Sigmoid colon (tissue), 7 donors: ENCODE data around the gene REV3L. TPM values are rescaled to one million over a fixed set of nuclear protein-coding genes. Genes with fewer than 3 reads are reported as not detected.
"Not testable (repeated sequence)": the region's sequence is repeated elsewhere in the genome, so short reads cannot be mapped to it uniquely, and the experiment has no call there.

Experiments
- DNase-seq: peaks from one replicate; pipeline ENCODE4 v3.0.0-alpha.2; 2019
- H3K27ac ChIP-seq, 4 donors: fragments of 200-600 bp; sonication (generic); one replicate each; pipeline ENCODE4 v1.5.1; 2016 to 2019; ENCODE audit warnings: mild to moderate bottlenecking in 1 of 4
- H3K27me3 ChIP-seq, 3 donors: fragments of 200-600 bp; sonication (generic); one replicate each; pipeline ENCODE4 v1.5.1; 2019; ENCODE audit warnings: mild to moderate bottlenecking in 1 of 3
- H3K36me3 ChIP-seq, 4 donors: fragments of 200-600 bp; sonication (generic); one replicate each; pipeline ENCODE4 v1.5.1; 2016 to 2019
- H3K4me1 ChIP-seq, 4 donors: fragments of 200-600 bp; sonication (generic); one replicate each; pipeline ENCODE4 v1.5.1; 2017 to 2019
- H3K4me3 ChIP-seq, 4 donors: fragments of 200-600 bp; sonication (generic); one replicate each; pipeline ENCODE4 v1.5.1; 2017 to 2019; ENCODE audit warnings: mild to moderate bottlenecking in 2 of 4, moderate library complexity in 1 of 4
- H3K9me3 ChIP-seq, 4 donors: fragments of 200-600 bp in 3 of 4; sonication (generic) in 3 of 4; one replicate each; pipeline versions ENCODE4 v1.5.1 to v1.6.1; 2013 to 2019
- EP300 ChIP-seq, 4 donors: sonication (generic); formaldehyde crosslinking; IDR thresholded peaks; one replicate each; pipeline ENCODE4 v1.6.1; 2017; ENCODE audit warnings: antibody characterized with exemption in 4 of 4
- POLR2A ChIP-seq, 2 donors: fragments of 450-650 bp; IDR thresholded peaks; one replicate each; pipeline ENCODE4 v1.6.1; 2016; ENCODE audit warnings: antibody characterized with exemption in 2 of 2, mild to moderate bottlenecking in 2 of 2, moderate library complexity in 2 of 2
- POLR2AphosphoS5 ChIP-seq, 4 donors: sonication (generic); formaldehyde crosslinking; IDR thresholded peaks; one replicate each; pipeline ENCODE4 v1.6.1; 2017; ENCODE audit warnings: antibody characterized with exemption in 4 of 4
- WGBS, 2 donors: extraction: QIAGEN DNeasy Blood & Tissue Kit; methylation state at CpG; one replicate each; pipeline ENCODE4 v1.1.7; 2013; 5-methylcytosine and 5-hydroxymethylcytosine counted together
- intact Hi-C: fragments of 100-400 bp; cut with DNase I; formaldehyde crosslinking; loops from one replicate; pipeline ENCODE4 v1.15.1; 2023
- polyA plus RNA-seq, 3 donors: library from polyadenylated mRNA; stranded (reverse); fragments of 200-250 nt; gene quantifications; one replicate each; pipeline ENCODE4 v1.2.3, GENCODE V29; 2013
- total RNA-seq, 4 donors: library from RNA; depleted of rRNA; stranded (reverse); fragments of >200 nt; gene quantifications; one replicate each; pipeline ENCODE4 v1.1.0, GENCODE V29; 2016
- TF ChIP-seq, protein P1 (sequence below), 4 experiments: fragments of 450-650 bp in 3 of 4; fragments of 200-600 bp in 1 of 4; IDR thresholded peaks; one replicate each; pipeline ENCODE4 v1.5.1; 2016 to 2019; ENCODE audit warnings: antibody characterized with exemption in 4 of 4, mild to moderate bottlenecking in 3 of 4, moderate library complexity in 2 of 4
- donor health status: healthy with polysubstance abuse.
- donor health status: Bipolar disorder and iron deficiency.
- donor health status: healthy.

Gene REV3L
- total and polyA plus RNA-seq, 7 donors = 3.0 to 122 (median 72.1) TPM

- WGBS, 2 donors = 90 to 94% methylated on average over 2 of the region's 2 CpGs
- no peak for DNase-seq
- Histone ChIP-seq H3K9me3 (no peaks in the 10 kb centered on the region), H3K27ac (no peak overlapping the region), H3K4me3 (no peak overlapping the region), H3K27me3 (no peaks in the 10 kb centered on the region), H3K36me3 (peaks cover 0 to 99% (median 19%) of the 10 kb centered on the region in 4 donors), H3K4me1 (no peaks in the 10 kb centered on the region)
- TF ChIP-seq, protein P1, sequence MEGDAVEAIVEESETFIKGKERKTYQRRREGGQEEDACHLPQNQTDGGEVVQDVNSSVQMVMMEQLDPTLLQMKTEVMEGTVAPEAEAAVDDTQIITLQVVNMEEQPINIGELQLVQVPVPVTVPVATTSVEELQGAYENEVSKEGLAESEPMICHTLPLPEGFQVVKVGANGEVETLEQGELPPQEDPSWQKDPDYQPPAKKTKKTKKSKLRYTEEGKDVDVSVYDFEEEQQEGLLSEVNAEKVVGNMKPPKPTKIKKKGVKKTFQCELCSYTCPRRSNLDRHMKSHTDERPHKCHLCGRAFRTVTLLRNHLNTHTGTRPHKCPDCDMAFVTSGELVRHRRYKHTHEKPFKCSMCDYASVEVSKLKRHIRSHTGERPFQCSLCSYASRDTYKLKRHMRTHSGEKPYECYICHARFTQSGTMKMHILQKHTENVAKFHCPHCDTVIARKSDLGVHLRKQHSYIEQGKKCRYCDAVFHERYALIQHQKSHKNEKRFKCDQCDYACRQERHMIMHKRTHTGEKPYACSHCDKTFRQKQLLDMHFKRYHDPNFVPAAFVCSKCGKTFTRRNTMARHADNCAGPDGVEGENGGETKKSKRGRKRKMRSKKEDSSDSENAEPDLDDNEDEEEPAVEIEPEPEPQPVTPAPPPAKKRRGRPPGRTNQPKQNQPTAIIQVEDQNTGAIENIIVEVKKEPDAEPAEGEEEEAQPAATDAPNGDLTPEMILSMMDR (IDR thresholded peaks at IDR 0.05) = no peak
- TF ChIP-seq POLR2AphosphoS5 (IDR thresholded peaks at IDR 0.05) (no peak), EP300 (IDR thresholded peaks at IDR 0.05) (no peak), POLR2A (IDR thresholded peaks at IDR 0.05) (no peak)
- intact Hi-C loops = no loop called here
These were observed 160.9 kb downstream of the REV3L start for GRCh38 chr6:111322145-111322544.

DNA sequence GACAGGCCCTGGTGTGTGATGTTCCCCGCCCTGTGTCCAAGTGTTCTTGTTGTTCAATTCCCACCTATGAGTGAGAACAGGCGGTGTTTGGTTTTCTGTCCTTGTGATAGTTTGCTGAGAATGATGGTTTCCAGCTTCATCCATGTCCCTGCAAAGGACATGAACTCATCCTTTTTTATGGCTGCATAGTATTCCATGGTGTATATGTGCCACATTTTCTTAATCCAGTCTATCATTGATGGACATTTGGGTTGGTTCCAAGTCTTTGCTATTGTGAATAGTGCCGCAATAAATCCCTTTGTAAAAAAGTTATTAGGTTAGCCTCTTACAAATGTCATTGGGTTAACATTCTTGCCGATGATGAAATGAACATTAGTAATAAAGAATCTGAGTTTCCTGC is 175.1 kb downstream of the REV3L start:
- H3K4me1 ChIP-seq, H3K4me3 ChIP-seq, intact Hi-C loops, H3K27me3 ChIP-seq, H3K27ac ChIP-seq, H3K9me3 ChIP-seq, DNase-seq: not testable (repeated sequence)
- H3K36me3 ChIP-seq = peaks cover 2 to 85% (median 43%) of the 10 kb centered on the region in 4 donors
- 96 to 99% methylated on average over 4 of the region's 4 CpGs for WGBS, 2 donors

- Histone ChIP-seq H3K27me3 (no peaks in the 10 kb centered on the region), H3K27ac (no peak overlapping the region), H3K4me1 (peaks cover 0 to 6% (median 4%) of the 10 kb centered on the region in 4 donors), H3K36me3 (peaks cover 0 to 79% (median 43%) of the 10 kb centered on the region in 4 donors), H3K9me3 (no peaks in the 10 kb centered on the region), H3K4me3 (no peak overlapping the region)
- no peak for DNase-seq
- intact Hi-C loops = no loop called here
- TF ChIP-seq POLR2AphosphoS5 (IDR thresholded peaks at IDR 0.05) (no peak), POLR2A (IDR thresholded peaks at IDR 0.05) (no peak), EP300 (IDR thresholded peaks at IDR 0.05) (no peak)
- TF ChIP-seq, protein P1 (IDR thresholded peaks at IDR 0.05) = no peak
- 58 to 73% methylated on average over 7 of the region's 7 CpGs for WGBS, 2 donors
These were observed 175.7 kb downstream of the REV3L start for GRCh38 chr6:111307275-111307858.

DNA sequence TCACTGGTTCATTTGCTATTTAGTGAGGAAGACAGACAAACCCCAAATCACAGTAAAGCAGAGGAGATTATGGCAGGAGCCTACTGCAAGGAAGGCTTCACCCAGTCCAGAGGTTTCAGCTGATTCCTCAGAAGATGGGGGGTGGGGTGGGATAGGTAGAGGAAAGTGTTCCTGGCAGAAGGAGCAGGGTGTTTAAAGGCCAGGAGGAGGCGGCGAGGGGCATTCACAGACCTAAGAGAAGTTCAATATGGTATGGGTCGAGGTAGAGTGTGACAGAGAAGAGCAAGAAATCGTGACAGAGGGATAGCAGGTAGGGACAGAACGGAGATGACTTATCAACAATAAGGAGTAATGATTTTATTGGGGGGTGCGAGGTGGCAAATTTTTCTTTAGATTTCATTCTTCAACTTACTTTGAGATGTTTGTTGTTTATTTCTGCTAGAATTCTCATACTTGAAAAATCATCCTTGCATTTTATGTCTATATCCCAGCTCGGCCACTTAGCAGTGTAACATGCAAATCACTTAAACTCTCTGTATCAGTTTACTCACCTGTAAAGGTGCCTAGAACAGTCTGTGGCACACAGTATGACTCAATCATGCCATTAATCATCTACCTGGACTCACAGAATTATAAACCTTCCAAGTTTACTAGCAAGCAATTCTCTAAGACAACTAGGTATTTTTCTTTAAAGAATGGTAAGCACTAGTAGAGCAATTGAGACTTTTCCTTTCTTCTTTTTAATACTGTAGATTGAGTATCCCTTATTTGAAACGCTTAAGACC is 176.7 kb downstream of the REV3L start:
- H3K36me3 ChIP-seq = peaks cover 0 to 70% (median 41%) of the 10 kb centered on the region in 4 donors
- no peak for TF ChIP-seq POLR2A (IDR thresholded peaks at IDR 0.05)
- H3K27me3 ChIP-seq = no peaks in the 10 kb centered on the region
- no peak overlapping the region for H3K4me3 ChIP-seq
- DNase-seq = no peak
- H3K9me3 ChIP-seq = no peaks in the 10 kb centered on the region
- intact Hi-C loops = no loop called here
- WGBS, 2 donors = 92 to 94% methylated on average over 8 of the region's 8 CpGs
- H3K4me1 ChIP-seq = peaks cover 0 to 16% (median 13%) of the 10 kb centered on the region in 4 donors
- H3K27ac ChIP-seq = no peak overlapping the region

DNA sequence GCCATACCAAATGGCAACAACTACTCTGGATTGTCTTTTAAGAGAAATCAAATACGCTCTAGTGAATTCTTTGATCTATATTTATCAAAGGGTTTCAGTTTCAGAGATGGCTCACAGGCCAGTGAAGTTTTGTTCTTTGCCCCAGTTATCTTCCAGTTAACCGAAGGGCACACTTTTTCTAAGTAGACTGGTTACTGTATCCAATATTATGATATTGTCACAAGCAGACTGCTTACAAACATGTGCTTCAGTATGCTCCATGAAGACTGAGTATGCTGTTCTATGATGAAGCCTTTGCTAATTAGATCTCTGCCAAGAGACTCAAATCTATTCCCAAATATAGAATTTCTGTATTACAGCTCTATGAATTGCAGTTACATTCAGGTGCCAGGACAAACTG is 181.1 kb downstream of the REV3L start:
- peaks cover 0 to 45% (median 7%) of the 10 kb centered on the region in 4 donors for H3K36me3 ChIP-seq
- TF ChIP-seq EP300 (IDR thresholded peaks at IDR 0.05) (no peak), POLR2AphosphoS5 (IDR thresholded peaks at IDR 0.05) (no peak), POLR2A (IDR thresholded peaks at IDR 0.05) (no peak)
- TF ChIP-seq, protein P1 (IDR thresholded peaks at IDR 0.05) = no peak
- no peaks in the 10 kb centered on the region for H3K9me3 ChIP-seq
- intact Hi-C loops = no loop called here
- WGBS, 2 donors = 61 to 91% methylated on average over 2 of the region's 2 CpGs
- H3K4me3 ChIP-seq = no peak overlapping the region
- peaks cover 0 to 16% (median 13%) of the 10 kb centered on the region in 4 donors for H3K4me1 ChIP-seq
- no peak for DNase-seq
- no peaks in the 10 kb centered on the region for H3K27me3 ChIP-seq
- H3K27ac ChIP-seq = peak overlapping the region; percentile 35 to 66 (median 58)

DNA sequence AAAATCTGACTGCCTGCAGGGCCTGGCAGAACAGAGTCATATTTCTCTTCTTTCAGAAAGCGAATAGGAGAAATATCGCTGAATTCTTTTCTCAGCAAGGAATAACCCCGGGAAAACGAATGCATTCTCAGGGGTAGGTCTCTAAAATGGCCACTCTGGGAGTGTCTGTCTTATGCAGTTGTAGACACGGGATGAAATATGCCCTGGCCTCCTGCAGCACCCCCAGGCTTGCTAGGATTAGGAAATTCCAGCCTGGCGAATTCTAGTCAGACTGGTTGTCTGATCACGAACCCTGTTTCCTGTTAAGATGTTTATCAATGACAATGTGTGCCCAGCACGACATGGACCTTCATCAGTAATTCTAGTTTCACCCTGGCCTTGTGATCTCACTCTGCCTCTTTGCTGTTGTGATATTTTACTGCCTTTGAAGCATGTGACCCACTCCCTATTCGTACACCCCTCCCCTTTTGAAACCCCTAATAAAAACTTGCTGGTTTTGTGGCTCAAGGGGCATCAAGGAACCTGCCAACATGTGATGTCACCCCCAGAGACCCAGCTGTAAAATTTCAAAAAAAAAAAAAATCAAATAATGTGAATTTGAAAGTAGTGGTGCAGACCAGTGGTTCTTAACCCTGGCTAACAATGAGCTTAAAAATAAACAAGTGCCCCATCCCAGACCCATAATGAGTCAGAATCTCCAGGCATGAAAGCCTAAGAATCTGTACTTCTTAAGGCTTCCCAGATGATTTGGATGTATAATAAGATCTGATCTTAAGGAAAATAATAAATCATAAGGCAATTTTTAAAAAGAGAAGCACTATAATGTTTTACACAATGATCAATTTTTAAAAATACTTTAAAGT is 181.8 kb downstream of the REV3L start:
- Histone ChIP-seq H3K27ac (peak overlapping the region in 3 of 4 donors; percentile 53 to 66 (median 64)), H3K4me1 (peaks cover 0 to 16% (median 13%) of the 10 kb centered on the region in 4 donors), H3K36me3 (peaks cover 0 to 38% (median 3%) of the 10 kb centered on the region in 4 donors)
- H3K4me3 ChIP-seq, H3K27me3 ChIP-seq, DNase-seq, H3K9me3 ChIP-seq, intact Hi-C loops: not testable (repeated sequence)
- WGBS, 2 donors = 89 to 96% methylated on average over 9 of the region's 9 CpGs
